ENCODE measurements around the gene CWC22.
"Not testable (repeated sequence)": the region's sequence is repeated elsewhere in the genome, so short reads cannot be mapped to it uniquely, and the experiment has no call there.

Gene CWC22

DNA sequence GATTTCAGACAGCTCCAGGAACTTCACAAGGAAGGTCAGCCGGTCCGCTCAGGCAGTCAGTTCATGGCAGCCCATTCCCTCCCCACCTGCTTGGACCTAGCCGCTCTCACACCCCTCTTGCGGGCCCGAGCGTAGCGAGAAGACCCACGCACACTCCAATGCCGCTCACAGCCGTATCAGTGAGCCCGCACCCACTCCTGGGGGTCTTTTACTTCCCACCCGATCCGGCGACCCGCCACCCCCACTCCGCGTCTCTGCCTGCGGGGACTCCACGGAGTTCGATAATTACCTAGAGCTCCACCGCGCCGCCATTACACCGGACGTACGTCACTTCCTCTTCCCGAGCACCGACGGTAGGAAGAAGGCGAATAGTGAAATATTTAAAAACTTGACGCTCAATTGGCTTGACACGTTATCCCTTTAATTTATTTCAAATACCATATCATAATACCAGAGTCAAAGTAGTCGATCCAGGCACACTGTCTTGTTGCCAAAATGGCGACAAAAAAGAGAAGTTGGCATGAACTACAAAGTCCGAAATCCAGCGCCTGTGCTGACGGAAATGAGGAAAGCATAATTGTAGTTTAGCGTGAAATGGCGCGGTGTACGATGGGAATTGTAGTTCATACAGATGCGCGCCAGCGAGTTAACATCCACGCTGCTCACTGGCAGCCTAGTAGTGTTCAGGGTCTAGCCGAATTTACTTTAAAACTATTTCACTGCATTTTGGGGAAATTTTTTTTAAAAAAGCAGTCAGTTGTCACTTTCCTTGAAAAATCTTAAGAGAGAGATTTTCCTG, at the start of gene CWC22:
TSS of gene CWC22 (minus strand) at position 517 of the 799 bp plus-strand sequence. CDS start 13,956 bp downstream, outside the sequence.
- peak; percentile 89 for DNase-seq (ENCODE audit: low spot score)

DNA sequence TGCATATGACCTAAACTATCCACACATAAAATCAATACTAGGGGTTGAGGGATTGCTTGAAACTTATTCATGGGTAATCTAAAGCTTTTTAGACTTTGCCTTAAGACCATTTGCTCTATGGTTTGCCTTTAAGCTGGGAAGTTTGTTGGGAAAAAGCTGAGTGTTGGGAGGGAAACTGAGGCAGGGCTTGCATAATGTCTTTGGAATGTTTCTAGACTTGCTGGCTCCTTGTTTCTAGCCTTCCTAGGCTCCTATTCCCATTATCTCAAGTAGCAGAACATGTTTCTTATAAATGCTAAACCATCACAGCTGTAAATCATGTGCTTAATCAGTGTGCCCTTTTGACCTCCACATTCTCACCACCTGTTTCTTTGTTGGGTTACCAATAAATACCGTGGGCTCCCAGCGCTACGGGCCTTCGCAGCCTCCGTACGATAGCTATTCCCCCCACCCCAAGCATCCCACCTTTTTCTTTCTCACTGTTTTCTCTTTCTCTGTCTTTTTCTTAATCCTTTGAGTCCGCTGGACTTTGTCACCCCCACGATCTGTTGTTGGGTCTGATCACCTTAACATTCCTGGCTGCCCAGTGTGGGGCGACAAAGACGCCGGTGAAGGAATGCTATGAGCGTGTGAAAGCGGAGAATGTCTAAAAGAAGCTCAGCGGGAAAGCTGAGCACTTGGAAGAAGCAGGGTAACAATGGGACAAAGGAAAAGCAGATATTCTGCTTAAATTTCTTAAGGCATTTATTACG, 49.4 kb upstream of the CWC22 start:
- DNase-seq (ENCODE audit: low spot score) = no peak

DNA sequence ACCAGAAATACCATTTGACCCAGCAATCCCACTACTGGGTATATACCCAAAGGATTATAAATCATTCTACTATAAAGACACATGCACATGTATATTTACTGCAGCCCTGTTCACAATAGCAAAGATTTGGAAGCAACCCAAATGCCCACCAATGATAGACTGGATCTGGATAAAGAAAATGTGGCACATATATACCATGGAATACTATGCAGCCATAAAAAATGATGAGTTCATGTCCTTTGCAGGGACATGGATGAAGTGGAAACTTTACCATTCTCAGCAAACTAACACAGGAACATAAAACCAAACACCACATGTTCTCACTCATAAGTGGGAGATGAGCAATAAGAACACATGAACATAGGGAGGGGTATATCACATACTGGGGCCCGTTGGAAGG, 47.5 kb upstream of the CWC22 start:
- DNase-seq (ENCODE audit: low spot score) = not testable (repeated sequence)

DNA sequence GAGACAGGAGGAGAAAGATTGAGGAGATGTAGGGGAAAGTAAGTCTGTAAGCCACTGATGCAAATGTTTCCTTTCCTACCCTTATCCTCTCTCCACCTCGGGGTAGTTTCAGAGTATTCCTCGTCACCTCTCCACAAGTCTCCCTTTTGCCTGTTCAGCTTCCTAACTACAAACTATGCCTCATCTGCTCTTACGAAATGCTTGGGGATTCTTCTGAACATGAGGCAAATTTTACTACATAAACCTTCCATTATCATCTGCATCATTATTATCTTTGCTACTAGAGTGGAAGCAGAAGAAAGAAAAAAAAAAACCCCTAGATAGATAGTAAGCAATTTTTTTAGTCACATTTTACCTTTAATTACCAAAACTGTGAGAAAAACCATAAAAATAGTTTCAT, 43.1 kb upstream of the CWC22 start:
- no peak for DNase-seq (ENCODE audit: low spot score)

DNA sequence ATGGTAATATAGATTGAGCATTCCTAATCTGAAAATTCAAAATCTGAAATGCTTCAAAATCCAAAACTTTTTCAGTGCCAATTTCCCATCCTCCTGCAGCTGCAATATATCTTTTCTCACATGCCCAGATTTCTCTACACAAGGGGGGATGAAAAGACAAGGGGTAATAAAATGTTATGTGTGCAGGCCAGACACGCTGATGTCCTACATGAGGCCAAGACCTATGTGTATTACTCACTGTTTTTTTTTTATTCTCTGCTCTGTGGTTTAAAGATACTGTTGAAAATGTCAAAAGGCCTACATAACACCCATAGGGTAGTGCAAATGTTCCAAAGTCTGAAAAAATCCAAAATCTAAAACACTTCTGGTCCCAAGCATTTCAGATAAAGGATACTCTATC, 41.2 kb upstream of the CWC22 start:
- DNase-seq (ENCODE audit: low spot score) = no peak

DNA sequence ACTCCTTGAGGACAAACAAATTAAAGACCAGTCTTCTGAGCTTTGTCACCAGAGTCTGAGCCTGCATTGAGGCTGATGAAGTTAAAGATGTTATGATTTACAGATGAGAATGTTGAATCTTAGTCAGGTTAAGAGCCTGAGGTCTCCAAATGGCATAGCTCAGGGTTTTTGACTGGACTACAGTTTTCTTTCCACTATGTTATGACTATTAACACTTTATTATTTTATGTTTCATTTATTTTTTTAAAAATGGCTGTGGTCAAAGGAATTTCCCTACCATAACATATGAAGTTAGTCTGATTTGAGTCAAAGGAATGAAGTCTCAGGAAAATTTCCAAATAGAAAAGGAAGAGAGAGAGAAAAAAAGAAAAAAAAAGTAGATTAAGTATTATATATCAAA, 39.7 kb upstream of the CWC22 start:
- no peak for DNase-seq (ENCODE audit: low spot score)

DNA sequence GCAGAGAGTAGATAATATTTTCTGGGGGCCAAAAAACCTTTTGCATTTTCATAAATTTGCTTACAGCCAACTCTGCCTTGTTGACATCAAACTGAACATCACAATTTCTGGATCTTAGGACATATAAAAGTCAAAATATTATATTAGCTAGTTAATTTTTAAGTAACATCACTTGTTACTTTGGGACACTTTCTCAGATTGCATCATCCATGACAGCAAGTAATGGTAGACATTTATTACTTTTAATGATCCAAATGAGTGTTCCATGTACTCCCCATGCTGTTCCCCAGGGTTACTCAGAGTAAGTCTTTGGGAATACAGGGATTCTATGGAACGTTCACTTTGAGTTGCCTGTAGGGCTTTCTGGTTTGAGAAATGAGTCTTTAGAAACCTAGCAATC, 39.1 kb upstream of the CWC22 start:
- DNase-seq (ENCODE audit: low spot score) = no peak

DNA sequence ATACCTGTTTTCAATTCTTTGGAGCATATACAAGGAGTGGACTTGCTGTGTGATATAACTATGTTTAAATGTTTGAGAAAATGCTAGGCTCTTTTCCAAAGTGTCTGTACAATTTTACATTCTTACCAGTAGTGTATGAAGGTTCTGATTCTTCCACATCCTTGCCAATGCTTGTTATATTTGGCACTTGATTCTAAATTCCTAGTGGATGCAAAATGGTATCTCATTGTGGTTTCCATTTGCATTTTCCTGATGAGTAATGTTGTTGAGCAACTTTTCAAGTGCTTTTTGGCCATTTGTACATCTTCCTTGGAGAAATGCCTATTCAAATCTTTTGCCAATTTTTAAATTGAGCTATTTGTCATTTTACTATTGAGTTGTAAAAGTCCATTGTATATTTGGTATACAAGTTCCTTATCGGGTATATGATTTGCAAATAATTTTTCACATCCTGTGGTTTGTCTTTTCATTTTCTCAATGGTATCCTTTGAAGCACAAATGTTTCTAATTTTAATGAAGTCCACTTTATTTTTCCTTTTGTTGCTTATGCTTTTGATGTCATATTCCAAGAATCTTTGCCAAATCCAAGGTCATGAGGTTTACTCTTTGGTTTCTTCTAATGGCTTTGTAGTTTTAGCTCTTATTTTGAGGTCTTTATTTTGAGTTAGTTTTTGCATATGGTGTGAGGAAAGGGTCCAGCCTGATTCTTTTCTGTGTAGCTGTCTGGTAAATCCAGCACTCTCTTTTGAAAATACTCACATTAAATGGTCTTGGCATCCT, 33.2 kb upstream of the CWC22 start:
- DNase-seq (ENCODE audit: low spot score) = peak; percentile 44

DNA sequence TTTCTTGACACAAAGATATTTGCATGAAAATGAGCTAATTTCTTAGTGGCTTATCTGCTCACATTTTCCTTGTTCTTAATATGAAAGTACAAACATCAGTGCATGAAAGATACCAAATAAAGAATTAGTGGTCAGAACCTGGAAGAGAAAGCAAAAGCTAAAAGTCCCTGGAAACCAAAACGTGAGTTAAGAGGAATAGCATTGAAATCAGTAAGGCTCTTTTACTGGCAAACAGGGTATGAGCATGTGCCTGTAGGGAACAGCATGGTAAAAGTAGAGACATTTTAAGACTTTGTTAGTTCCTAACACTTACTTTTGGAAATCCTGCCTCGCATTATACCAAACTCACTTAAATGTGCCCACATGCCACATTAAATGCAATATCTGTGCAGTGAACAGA, 31.9 kb upstream of the CWC22 start:
- DNase-seq (ENCODE audit: low spot score) = no peak

DNA sequence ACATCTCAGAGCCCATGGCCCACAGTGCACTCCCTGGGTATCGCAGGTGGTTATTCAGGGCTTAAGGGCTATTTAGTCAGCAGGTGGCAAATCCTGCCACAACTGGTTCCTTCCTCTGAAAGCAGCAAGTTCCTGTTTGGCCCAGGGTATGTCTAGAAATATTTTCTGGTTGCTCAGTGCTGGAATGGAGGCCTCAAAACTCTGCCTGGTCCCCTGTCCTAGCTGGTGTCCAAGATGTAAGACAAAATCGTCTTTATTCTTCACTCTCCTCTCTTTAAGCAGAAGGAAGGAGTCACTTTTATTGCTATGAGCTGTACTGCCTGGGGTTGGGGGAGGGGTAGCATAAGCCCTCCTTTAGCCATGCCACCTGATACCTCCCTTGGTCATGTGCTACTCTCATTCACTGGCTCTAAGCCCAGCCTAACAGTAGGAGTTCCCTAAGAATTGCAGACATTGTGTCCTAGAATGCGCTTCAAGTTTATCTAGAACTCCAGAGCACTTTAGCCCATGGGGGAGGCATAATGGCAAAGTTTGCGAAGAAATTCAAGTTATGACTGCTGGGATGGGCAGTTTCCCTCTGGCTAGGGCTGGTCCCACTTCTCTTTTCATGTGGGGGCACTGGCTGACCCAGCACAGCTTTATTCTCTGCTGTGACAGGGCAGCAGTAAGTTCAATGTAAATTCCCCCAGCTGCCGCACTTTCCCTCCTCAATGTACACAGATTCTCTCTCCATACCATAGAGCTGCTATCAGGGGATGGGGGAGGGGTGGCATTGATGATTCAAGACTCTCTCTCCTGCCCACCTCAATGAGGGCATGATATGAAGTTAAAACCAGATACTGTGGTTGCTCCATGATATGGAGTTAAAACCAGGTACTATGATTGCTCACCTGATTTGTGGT, 27.1 kb upstream of the CWC22 start:
- DNase-seq (ENCODE audit: low spot score) = peak; percentile 31

DNA sequence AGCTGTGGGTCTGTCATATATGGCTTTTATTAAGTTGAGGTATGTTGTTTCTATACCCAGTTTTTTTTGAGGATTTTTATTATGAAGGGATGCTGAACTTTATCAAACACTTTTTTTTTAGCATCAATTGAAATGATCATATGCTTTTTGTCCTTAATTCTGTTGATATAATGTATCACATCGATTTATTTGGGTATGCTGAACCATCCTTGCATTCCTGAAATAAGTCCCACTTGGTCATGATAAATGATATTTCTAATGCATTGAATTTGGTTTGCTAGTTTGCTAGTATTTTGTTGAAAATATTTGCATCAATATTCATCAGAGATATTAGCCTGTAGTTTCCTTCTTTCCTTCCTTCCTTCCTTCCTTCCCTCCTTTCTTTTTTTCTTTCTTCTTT, 22.5 kb upstream of the CWC22 start:
- DNase-seq (ENCODE audit: low spot score) = no peak

DNA sequence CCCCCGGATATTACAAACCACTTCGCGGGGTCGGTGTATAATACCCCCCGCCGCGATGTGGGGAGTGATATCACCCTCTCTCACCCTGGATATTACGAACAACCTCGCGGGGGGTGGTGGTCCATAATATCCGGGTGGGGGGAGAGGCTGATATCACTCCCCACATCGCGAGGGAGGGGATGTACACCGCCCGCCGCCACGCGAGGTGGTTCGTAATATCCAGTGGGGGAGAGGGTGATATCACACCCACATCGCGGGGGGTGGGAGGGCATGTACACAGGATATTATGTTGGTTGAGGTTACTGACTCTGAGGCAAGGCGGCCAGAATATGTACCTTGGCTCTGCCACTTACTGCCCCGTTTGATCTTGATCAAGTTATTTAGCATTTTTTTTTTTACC, 14.8 kb upstream of the CWC22 start:
- no peak for DNase-seq (ENCODE audit: low spot score)

DNA sequence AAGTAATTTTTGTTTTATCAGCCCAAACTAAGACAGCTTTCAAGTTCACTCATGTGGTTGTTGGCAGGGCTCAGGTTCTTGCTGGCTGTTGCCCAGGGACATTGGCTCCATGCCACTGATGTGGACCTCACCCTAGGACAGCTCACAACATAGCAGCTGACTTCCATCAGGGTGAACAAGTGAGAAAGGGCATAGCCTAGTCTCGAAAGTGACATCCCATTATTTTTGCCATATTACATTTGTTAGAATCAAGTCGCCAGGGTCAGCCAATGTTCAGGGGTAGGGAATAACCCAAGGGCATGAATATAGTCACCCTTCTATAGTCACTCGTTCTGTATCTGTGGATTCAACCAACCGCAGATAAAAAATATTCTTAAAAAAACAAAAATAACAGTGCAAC, 10.7 kb upstream of the CWC22 start:
- DNase-seq (ENCODE audit: low spot score) = no peak

DNA sequence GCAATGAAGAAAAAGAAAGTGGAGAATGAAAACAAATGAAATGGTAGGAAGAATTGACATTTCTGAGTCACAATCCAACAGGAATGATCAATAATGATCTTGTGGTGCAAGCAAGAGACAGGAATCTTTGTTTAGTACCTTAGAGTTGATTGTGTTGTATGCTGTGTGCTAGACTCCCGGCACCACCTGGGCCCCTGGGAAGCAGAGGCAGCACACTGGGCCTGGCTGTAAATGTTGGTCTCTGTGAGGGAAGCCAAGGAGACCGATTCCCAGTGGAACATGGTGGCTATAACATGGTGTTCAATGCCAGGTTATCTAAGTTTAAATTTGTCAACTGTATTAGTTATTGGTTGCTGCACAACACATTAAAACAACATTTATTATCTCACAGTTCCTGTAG, 9.8 kb upstream of the CWC22 start:
- DNase-seq (ENCODE audit: low spot score) = no peak

DNA sequence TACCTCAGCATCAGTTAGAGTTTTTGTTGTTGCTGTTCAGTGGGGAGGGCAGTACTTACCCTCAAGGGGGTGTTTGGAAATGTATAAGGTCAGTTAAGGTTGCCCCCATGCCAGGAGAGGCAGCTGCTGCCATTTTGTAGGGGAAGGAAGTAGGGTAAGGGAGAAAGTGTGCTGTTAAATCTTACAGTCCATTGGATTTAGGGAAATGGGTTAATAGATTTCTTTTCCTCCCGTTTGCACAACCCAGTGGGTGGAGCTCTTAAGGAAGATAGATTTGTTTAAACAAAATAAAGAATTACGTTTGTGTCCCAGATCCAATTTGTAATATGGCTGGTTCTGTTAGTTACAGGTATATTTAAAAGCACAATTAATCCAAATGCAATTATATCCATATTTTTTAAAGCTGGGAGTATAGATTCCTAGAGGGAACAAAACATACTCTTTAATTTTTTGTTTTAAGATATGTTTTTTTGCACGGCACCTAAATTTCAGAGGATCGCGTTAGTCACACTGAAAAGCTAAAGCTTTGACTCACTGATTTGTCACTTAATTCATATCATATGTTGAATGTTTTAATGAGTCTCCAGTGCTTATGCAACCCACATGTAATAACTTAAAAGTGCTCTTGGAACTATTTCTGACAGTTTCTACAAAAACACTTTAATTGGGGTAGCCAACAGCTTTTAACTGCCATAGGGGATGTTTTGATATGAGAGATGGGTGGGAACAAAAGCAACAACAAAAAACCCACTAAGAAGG, 9.0 kb upstream of the CWC22 start:
- DNase-seq (ENCODE audit: low spot score) = no peak

DNA sequence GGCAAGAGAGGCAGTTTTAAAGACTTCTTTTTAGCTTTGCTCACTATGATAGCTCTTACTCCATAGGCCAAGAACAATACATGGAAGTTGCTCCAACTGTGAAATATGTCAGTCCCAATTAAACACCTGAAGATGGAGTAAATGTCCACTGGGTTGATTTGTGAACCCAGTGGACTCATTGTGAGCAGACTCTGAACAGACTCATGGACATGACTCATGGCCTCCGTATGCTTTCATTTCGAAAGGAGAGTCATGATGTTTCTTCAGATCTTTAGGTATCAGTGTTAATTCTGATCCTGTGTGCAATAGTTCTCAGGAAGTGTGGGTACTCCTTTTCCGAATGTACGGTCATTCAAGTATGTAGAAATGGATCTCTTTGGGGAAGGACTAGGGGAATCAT, 5.4 kb upstream of the CWC22 start:
- DNase-seq (ENCODE audit: low spot score) = peak; percentile 42

DNA sequence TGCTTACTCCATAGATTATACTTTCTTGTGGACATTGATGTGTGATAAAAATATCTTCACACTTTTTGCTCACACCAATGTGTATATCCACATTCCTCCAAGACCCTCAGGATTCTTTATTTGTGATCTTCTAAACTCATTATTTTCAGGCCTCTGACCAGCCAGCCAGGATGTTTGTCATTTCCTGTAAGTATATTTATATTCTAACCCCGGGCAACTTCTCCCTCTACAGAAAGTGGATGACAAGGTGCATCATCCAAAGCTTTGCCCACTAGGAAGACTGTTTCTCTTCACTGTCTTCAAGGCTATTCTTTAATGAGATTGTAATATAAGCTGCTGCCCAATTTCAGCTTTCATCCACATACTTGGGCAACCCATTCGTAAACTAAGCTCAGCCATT, 3.6 kb upstream of the CWC22 start:
- DNase-seq (ENCODE audit: low spot score) = no peak

DNA sequence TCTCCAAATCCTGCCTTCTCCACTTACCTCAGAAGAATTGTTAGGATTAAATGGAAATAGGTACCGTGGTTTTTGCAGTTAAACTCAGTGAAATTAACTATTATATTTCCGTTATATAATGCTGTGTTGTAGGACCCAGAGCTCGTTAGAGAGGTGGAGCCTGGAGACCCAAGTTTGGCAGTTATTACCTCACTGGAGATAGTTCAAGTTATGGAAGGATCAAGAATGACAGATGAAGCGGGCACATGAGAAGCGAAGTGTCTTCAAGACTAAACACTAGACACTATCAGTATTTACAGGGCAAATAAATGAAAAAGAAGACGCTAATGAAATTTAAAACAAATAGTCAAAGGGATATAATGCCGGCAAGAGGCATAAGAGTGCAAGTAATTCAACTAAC, 866 bp downstream of the CWC22 start:
- DNase-seq (ENCODE audit: low spot score) = peak; percentile 3

DNA sequence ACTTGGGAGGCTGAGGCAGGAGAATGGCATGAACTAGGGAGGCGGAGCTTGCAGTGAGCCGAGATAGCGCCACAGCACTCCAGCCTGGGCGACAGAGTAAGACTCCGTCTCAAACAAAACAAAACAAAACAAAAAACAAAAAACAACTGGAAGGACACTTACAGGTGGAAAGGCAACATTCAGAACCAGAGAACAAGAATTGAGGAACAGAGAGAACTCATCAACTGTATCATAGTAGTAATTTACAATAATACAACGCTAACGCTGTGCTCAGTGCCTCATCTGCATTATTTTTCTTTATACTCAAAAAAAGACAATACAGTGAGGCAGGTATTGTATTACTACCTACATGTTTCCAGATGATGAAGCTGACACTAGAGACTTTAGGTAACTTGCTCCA, 1.6 kb downstream of the CWC22 start:
- not testable (repeated sequence) for DNase-seq (ENCODE audit: low spot score)

DNA sequence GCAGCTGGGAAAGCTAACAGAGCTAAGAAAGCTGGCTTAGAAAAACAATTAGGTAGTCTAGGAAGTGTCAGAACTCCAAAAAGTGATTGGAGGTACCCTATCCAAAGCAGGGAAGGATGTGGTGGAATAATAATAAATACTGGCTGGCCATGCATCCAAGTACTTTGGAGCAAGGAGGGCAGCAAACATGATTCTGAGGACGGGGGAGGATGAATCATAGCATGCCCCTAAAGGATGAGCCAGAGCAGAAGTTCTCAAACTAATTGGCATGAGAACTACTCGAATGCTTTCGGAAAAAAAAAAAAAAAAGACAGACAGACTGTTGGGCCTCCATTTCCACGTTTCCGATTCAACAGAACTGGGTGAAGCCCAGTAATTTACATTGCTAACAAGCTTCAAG, 2.4 kb downstream of the CWC22 start:
- DNase-seq (ENCODE audit: low spot score) = no peak

DNA sequence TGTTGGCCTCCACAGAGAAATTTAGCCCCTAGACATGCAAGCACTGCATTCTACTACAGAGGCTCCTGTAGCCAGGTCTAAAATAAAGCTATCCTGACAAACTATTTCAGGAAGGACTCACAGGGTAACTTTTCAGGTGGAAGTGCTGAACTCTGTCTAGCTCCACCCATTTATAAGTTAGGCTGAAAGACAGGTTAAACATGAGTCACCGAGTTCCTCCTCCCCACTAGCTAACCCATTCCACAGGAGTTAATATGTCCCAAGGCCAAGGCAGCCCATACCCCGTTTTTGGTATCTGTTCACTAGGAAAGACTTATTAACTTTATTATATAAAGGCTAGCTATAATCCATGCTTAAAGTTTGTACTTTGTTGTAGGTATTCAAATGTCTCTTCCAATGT, 3.5 kb downstream of the CWC22 start:
- DNase-seq (ENCODE audit: low spot score) = peak; percentile 79

All from kidney tubule cell (primary cell).